ENCODE results near the gene MTARC2.
"Not testable (repeated sequence)": the region's sequence is repeated elsewhere in the genome, so short reads cannot be mapped to it uniquely, and the experiment has no call there.

Gene MTARC2

GRCh38 chr1:220730486-220730885, 17.6 kb upstream of the MTARC2 start:
- Histone ChIP-seq H3K4me1 (peaks cover 5% of the 10 kb centered on the region; the same call in 1 of the 2 replicates), H3K27me3 (no peaks in the 10 kb centered on the region), H3K9me3 (no peaks in the 10 kb centered on the region), H3K36me3 (no peaks in the 10 kb centered on the region), H3K4me2 (no peak overlapping the region), H4K20me1 (no peaks in the 10 kb centered on the region), H3K4me3 (no peak overlapping the region), H3K27ac (no peak overlapping the region), H3K9ac (no peak overlapping the region)
- no peak for TF ChIP-seq Cebpa-rat (IDR thresholded peaks at IDR 0.05)

GRCh38 chr1:220732137-220732536, 16.0 kb upstream of the MTARC2 start:
- TF ChIP-seq Cebpa-rat (IDR thresholded peaks at IDR 0.05) = no peak
- H3K27ac ChIP-seq = no peak overlapping the region
- H3K4me2 ChIP-seq = no peak overlapping the region
- no peaks in the 10 kb centered on the region for H3K36me3 ChIP-seq
- H3K4me3 ChIP-seq = no peak overlapping the region
- no peak overlapping the region for H3K9ac ChIP-seq
- no peaks in the 10 kb centered on the region for H4K20me1 ChIP-seq
- H3K27me3 ChIP-seq = no peaks in the 10 kb centered on the region
- peaks cover 5% of the 10 kb centered on the region; the same call in 1 of the 2 replicates for H3K4me1 ChIP-seq
- H3K9me3 ChIP-seq = no peaks in the 10 kb centered on the region

- Histone ChIP-seq H3K36me3 (no peaks in the 10 kb centered on the region), H3K27me3 (no peaks in the 10 kb centered on the region), H4K20me1 (no peaks in the 10 kb centered on the region), H3K9me3 (no peaks in the 10 kb centered on the region), H3K9ac (no peak overlapping the region), H3K4me2 (peak overlapping the region; percentile 21; the same call in 1 of the 2 replicates), H3K4me3 (no peak overlapping the region), H3K4me1 (peaks cover 5% of the 10 kb centered on the region; the same call in 1 of the 2 replicates), H3K27ac (no peak overlapping the region)
- TF ChIP-seq Cebpa-rat (IDR thresholded peaks at IDR 0.05) = no peak
Observed at GRCh38 chr1:220732621-220733020, 15.5 kb upstream of the MTARC2 start.

- Histone ChIP-seq H3K9ac (no peak overlapping the region), H3K36me3 (no peaks in the 10 kb centered on the region), H3K27me3 (no peaks in the 10 kb centered on the region), H3K4me1 (peaks cover 5% of the 10 kb centered on the region; the same call in 1 of the 2 replicates), H3K4me3 (no peak overlapping the region), H3K27ac (no peak overlapping the region), H3K9me3 (no peaks in the 10 kb centered on the region), H3K4me2 (peak overlapping the region; percentile 21; the same call in 1 of the 2 replicates), H4K20me1 (no peaks in the 10 kb centered on the region)
- TF ChIP-seq Cebpa-rat (IDR thresholded peaks at IDR 0.05) = no peak
Observed at GRCh38 chr1:220733086-220733601, 15.0 kb upstream of the MTARC2 start.

- no peak overlapping the region for H3K4me3 ChIP-seq
- H3K9ac ChIP-seq = no peak overlapping the region
- no peaks in the 10 kb centered on the region for H3K36me3 ChIP-seq
- H3K27me3 ChIP-seq = no peaks in the 10 kb centered on the region
- peaks cover 5% of the 10 kb centered on the region; the same call in 1 of the 2 replicates for H3K4me1 ChIP-seq
- no peak overlapping the region for H3K27ac ChIP-seq
- no peak overlapping the region for H3K4me2 ChIP-seq
- no peak for TF ChIP-seq Cebpa-rat (IDR thresholded peaks at IDR 0.05)
- H3K9me3 ChIP-seq = no peaks in the 10 kb centered on the region
- H4K20me1 ChIP-seq = no peaks in the 10 kb centered on the region
Observed at GRCh38 chr1:220734571-220735326, 13.4 kb upstream of the MTARC2 start.

- H3K9me3 ChIP-seq, H3K36me3 ChIP-seq, H3K27ac ChIP-seq, H3K4me1 ChIP-seq, H3K4me2 ChIP-seq, H3K27me3 ChIP-seq, H3K4me3 ChIP-seq, H3K9ac ChIP-seq, H4K20me1 ChIP-seq: not testable (repeated sequence)
Observed at GRCh38 chr1:220736283-220736682, 11.8 kb upstream of the MTARC2 start.

GRCh38 chr1:220741349-220741748, 6.8 kb upstream of the MTARC2 start:
- no peak overlapping the region for H3K4me2 ChIP-seq
- H3K9ac ChIP-seq = no peak overlapping the region
- H3K9me3 ChIP-seq = no peaks in the 10 kb centered on the region
- H3K4me1 ChIP-seq = no peaks in the 10 kb centered on the region
- no peaks in the 10 kb centered on the region for H3K36me3 ChIP-seq
- H4K20me1 ChIP-seq = no peaks in the 10 kb centered on the region
- no peak for TF ChIP-seq Cebpa-rat (IDR thresholded peaks at IDR 0.05)
- no peaks in the 10 kb centered on the region for H3K27me3 ChIP-seq
- no peak overlapping the region for H3K27ac ChIP-seq
- H3K4me3 ChIP-seq = no peak overlapping the region

- Histone ChIP-seq H3K9me3 (no peaks in the 10 kb centered on the region), H3K27ac (no peak overlapping the region), H4K20me1 (no peaks in the 10 kb centered on the region), H3K27me3 (peaks cover 4% of the 10 kb centered on the region; the same call in 1 of the 2 replicates), H3K9ac (no peak overlapping the region), H3K4me3 (no peak overlapping the region), H3K36me3 (no peaks in the 10 kb centered on the region), H3K4me1 (no peaks in the 10 kb centered on the region), H3K4me2 (no peak overlapping the region)
- TF ChIP-seq Cebpa-rat (IDR thresholded peaks at IDR 0.05) = no peak
Observed at GRCh38 chr1:220741825-220742224, 6.3 kb upstream of the MTARC2 start.

- no peaks in the 10 kb centered on the region for H4K20me1 ChIP-seq
- no peak overlapping the region for H3K4me3 ChIP-seq
- peaks cover 1% of the 10 kb centered on the region; the same call in 1 of the 2 replicates for H3K9me3 ChIP-seq
- no peak overlapping the region for H3K4me2 ChIP-seq
- H3K27ac ChIP-seq = no peak overlapping the region
- H3K4me1 ChIP-seq = no peaks in the 10 kb centered on the region
- H3K36me3 ChIP-seq = no peaks in the 10 kb centered on the region
- peaks cover 11% of the 10 kb centered on the region for H3K27me3 ChIP-seq
- no peak overlapping the region for H3K9ac ChIP-seq
- no peak for TF ChIP-seq Cebpa-rat (IDR thresholded peaks at IDR 0.05)
Observed at GRCh38 chr1:220742520-220742919, 5.6 kb upstream of the MTARC2 start.

GRCh38 chr1:220746851-220747250, 1.3 kb upstream of the MTARC2 start:
- H3K27ac ChIP-seq = no peak overlapping the region
- no peak overlapping the region for H3K4me2 ChIP-seq
- no peak overlapping the region for H3K4me3 ChIP-seq
- no peaks in the 10 kb centered on the region for H3K4me1 ChIP-seq
- H3K9ac ChIP-seq = no peak overlapping the region
- peaks cover 22% of the 10 kb centered on the region for H3K9me3 ChIP-seq
- H3K27me3 ChIP-seq = peaks cover 37% of the 10 kb centered on the region
- no peaks in the 10 kb centered on the region for H4K20me1 ChIP-seq
- no peaks in the 10 kb centered on the region for H3K36me3 ChIP-seq
- TF ChIP-seq Cebpa-rat (IDR thresholded peaks at IDR 0.05) = no peak

All from BLaER1 (cell line).